ENCODE measurements around the gene PSAPL1.

GRCh38 chr4:7387925-7388324, 46.8 kb downstream of the PSAPL1 start:
- TF ChIP-seq POLR2AphosphoS5 (IDR thresholded peaks at IDR 0.05; ENCODE audit: borderline replicate concordance, low read depth, low read length) (no peak), EZH2 (IDR thresholded peaks at IDR 0.05) (no peak)
